NCI-H1694 treated with DMSO at 0.1 percent for 48 hours (cell line): ENCODE measurements around the gene FBXO34.
"Not testable (repeated sequence)": the region's sequence is repeated elsewhere in the genome, so short reads cannot be mapped to it uniquely, and the experiment has no call there.

Experiments
- DNase-seq: peaks from one replicate; lab custom pipeline; 2025; lab: John Stamatoyannopoulos, UW

Gene FBXO34

GRCh38 chr14:55382483-55382882 is 111.3 kb downstream of the FBXO34 start:
- no peak for DNase-seq

DNA sequence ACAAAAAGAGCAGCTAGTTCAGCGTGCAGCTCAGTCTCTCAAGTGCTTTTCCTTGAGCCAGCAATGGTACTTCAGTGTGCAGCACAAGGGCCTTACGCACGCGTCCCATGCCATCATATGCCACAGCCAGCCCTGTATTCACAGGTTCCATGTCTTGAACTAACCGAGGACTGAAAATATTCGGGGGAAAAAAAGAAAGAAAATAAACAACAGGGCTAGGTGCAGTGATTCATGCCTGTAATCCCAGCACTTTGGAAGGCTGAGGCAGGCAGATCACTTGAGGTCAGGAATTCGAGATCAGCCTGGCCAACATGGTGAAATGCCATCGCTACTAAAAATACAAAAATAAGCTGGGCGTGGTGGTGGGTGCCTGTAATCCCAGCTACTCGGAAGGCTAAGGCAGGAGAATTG is 111.8 kb downstream of the FBXO34 start:
- not testable (repeated sequence) for DNase-seq

- DNase-seq: no peak
Observed at GRCh38 chr14:55383541-55384140, 112.4 kb downstream of the FBXO34 start.

DNA sequence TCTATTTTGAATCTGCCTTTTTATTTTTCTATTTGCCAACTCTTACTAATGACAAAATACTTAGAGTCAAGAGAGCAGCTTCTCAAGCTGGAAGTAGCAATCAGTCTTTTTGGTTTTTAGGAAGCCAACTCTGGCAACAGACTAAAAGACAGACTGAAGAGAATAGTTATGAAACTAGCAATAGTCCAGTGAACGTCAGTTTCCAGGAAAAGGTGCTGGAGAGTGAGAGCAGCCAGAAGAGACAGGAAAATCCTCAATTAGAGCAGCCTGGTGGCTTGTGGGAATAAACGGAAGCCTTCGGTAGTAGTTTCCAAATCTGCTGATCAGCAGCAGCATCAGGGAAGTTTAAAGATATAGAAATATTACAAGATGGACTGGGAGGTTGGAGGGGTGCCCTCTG is 113.3 kb downstream of the FBXO34 start:
- DNase-seq: no peak

DNA sequence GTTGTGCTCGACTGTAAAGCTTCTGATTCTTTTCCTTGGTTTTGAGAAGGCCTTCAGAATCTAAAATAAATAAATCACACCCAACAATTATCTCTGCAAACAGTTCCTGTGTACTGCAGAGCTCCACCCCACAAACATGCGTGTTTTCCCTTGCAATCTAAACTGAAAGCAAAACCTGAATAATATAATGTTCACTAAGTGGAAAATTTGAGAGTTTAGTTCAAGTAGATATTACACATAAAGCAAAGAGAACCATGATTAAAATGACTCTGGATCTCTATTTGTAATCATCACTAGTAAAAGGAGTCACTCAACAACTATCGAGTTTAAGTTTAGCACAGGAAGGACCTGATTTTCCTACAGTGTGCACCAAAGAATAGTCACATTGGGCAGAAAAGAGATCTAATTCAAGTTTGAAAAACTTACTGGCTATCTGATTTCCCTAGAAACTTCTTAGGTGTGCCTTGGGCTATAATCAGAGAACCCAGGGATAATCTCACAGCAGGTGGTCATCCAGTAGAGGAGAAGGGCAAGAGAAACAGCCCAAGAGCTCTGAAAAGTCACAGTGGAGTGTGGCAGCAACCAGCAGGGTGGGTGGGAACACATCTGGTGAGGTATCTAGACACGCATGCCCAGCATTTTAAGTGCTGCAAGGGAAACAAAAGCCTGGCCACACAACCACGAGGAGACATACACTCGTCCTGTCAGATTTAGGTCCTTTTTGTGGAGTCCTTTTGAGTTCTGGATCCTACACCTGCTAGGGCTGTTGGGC is 115.0 kb downstream of the FBXO34 start:
- no peak for DNase-seq

- no peak for DNase-seq
Observed at GRCh38 chr14:55387121-55387520, 115.9 kb downstream of the FBXO34 start.

DNA sequence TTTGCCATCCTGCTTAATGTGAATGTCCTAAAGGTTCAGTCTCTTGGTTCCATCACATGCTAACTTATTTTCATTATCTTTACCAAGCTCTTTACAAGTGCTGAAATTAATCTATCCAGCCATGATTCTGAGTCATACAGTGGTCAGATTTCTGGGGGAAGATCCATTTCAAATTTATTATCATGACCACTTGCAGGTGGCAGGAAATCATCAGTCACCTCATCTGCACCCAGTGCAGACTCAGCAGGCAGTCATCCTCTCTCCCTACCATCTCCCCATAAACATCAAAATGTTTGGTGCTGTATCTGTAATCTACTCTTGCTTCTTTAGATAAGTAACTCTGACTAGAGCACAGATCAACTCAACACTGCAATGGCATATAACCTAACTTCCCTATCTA is 116.9 kb downstream of the FBXO34 start:
- DNase-seq: no peak

GRCh38 chr14:55389330-55389729 is 118.1 kb downstream of the FBXO34 start:
- DNase-seq: no peak

- no peak for DNase-seq
Observed at GRCh38 chr14:55398679-55399078, 127.5 kb downstream of the FBXO34 start.

DNA sequence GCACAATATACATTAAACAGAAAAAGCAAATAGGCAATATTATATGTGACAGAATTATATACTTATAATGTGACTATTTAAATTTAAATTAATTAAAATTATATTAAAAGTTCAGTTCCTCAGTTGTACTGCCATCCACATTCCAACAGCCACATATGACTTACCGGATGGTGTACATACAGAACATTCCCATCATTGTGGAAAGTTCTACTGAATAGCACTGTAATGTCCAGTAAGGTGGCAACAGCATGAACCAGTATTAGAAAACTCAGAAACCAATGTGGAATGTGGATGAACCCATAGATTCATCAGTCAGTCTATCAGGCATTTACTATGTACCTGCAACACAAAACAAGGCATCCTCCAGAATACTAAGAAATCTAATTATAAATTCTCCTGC is 128.0 kb downstream of the FBXO34 start:
- DNase-seq: no peak

DNA sequence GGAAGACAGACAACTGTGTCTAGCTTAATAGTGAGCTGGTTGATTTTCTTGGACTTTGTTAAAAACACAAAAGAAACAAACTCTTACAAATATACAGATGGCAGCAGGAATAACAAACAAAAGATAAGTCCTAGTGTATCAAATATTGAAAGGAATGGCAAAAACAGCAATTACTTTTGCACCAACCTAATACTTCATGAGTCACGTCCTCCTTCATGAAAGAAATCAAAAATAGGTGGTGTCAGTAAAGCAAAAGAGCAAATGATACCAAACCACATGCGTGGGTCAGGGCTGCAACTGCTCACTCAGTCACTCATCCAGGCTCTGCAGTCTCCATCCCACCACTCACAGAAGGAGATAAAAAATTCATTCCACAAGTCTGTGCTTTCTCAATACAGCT is 128.6 kb downstream of the FBXO34 start:
- DNase-seq: no peak

DNA sequence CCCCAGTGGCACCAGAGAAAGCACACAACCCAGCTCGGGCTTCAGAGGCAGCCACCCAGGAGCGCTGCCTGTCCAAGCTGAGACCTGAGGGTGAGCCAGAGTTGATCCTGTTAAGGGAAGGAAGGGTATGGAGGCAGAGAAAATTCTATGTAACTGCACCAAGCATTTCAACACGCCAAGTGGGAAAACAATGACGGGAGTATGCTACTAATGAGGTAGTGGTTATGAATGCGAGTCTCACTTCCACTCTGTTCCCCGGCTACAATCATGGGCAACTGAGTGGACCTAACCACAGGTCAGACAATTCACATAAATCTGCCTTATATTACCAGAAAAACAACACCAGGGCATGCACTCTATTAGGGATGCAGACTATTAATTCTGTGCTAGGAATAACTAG is 130.5 kb downstream of the FBXO34 start:
- no peak for DNase-seq
